Mucosa of descending colon (tissue), 3 donors: Measurements from ENCODE around the gene ACAA2. TPM values are rescaled to one million over a fixed set of nuclear protein-coding genes. Genes with fewer than 3 reads are reported as not detected.

Experiments
- ATAC-seq: fragments of 200-7000 bp; cut with Tn5 transposase; one replicate; pipeline ENCODE4 v1.9.1; 2020; ENCODE audit warnings: mild to moderate bottlenecking, moderate library complexity
- DNase-seq, 3 donors: peaks; one replicate each; pipeline ENCODE4 v3.0.0-alpha.2; 2020
- H3K36me3 ChIP-seq: fragments of 200-600 bp; one replicate; pipeline ENCODE4 v1.8.0; 2021; ENCODE audit warnings: low read depth, mild to moderate bottlenecking
- H3K4me1 ChIP-seq: fragments of 200-600 bp; one replicate; pipeline ENCODE4 v1.8.0; 2021; ENCODE audit warnings: low read depth, mild to moderate bottlenecking
- H3K4me3 ChIP-seq: fragments of 200-600 bp; one replicate; pipeline ENCODE4 v1.8.0; 2021; ENCODE audit warnings: mild to moderate bottlenecking
- H3K9me3 ChIP-seq: fragments of 200-600 bp; one replicate; pipeline ENCODE4 v1.8.0; 2021; ENCODE audit warnings: mild to moderate bottlenecking
- CTCF ChIP-seq: fragments of 200-600 bp; IDR thresholded peaks from one replicate; pipeline ENCODE4 v1.8.0; 2022; ENCODE audit warnings: antibody characterized with exemption, mild to moderate bottlenecking
- intact Hi-C, 2 donors: fragments of 100-400 bp; cut with DNase I in 1 of 2; cut with micrococcal nuclease in 1 of 2; formaldehyde crosslinking; loops; one replicate each; pipeline versions ENCODE4 v1.11.0 to v1.11.1; 2022; cut with DNase I, micrococcal nuclease
- total RNA-seq, 3 donors: library from RNA; stranded (reverse); fragmentation: NEBNext Ultra II Directional in 2 of 3; extraction: Animal tissue kit (Norgen Biotek cat#: 25700) in 2 of 3; gene quantifications; one replicate each; pipeline versions ENCODE4 v1.2.1 to v1.2.4, GENCODE V29; 2021 to 2023
- donor health status: DM: no; HTN: no; CAD: no; lungs with moderate emphysema.
- donor health status: DM: no; HTN: no; CAD: no.
- donor health status: DM: no; HTN: yes; CAD: no.

ACAA2 gene
- total RNA-seq, 3 donors from 2014 or later, result 148 to 332 (median 281) TPM

GRCh38 chr18:49742316-49743116, 70.8 kb downstream of the ACAA2 start:
- no peak for DNase-seq
- intact Hi-C loops, result no loop called here
- H3K4me3 ChIP-seq, result no peak overlapping the region

GRCh38 chr18:49739275-49739674, 74.1 kb downstream of the ACAA2 start:
- intact Hi-C loops, result no loop called here

More at GRCh38 chr18:49742316-49743116, 70.8 kb downstream of the ACAA2 start:
- no peak for TF ChIP-seq CTCF
- Histone ChIP-seq H3K9me3 (no peaks in the 10 kb centered on the region), H3K4me1 (no peaks in the 10 kb centered on the region), H3K36me3 (no peaks in the 10 kb centered on the region)
- no peak for ATAC-seq

GRCh38 chr18:49738721-49739120, 74.6 kb downstream of the ACAA2 start:
- no peak for DNase-seq
- intact Hi-C loops, result no loop called here
- Histone ChIP-seq H3K36me3 (no peaks in the 10 kb centered on the region), H3K4me1 (no peaks in the 10 kb centered on the region), H3K9me3 (no peaks in the 10 kb centered on the region), H3K4me3 (no peak overlapping the region)
- no peak for ATAC-seq
- TF ChIP-seq CTCF, result no peak

More at GRCh38 chr18:49739275-49739674, 74.1 kb downstream of the ACAA2 start:
- no peak for TF ChIP-seq CTCF
- H3K4me3 ChIP-seq, result no peak overlapping the region
- ATAC-seq (no peak), DNase-seq (no peak)
- no peaks in the 10 kb centered on the region for H3K4me1 ChIP-seq
- H3K36me3 ChIP-seq, result no peaks in the 10 kb centered on the region
- no peaks in the 10 kb centered on the region for H3K9me3 ChIP-seq

- DNase-seq, result no peak
- no peak for ATAC-seq
- intact Hi-C loops, result no loop called here
- Histone ChIP-seq H3K4me3 (no peak overlapping the region), H3K9me3 (no peaks in the 10 kb centered on the region), H3K36me3 (no peaks in the 10 kb centered on the region), H3K4me1 (peaks cover 4% of the 10 kb centered on the region)
- no peak for TF ChIP-seq CTCF
Observed at GRCh38 chr18:49734836-49735235, 78.5 kb downstream of the ACAA2 start.

GRCh38 chr18:49733896-49734585, 79.3 kb downstream of the ACAA2 start:
- no peak for TF ChIP-seq CTCF
- Histone ChIP-seq H3K36me3 (no peaks in the 10 kb centered on the region), H3K4me1 (peaks cover 4% of the 10 kb centered on the region), H3K9me3 (no peaks in the 10 kb centered on the region), H3K4me3 (no peak overlapping the region)
- intact Hi-C loops, result no loop called here
- DNase-seq (no peak), ATAC-seq (no peak)
